Neural cell (in vitro differentiated cells): ENCODE measurements around the gene TRMT2A. TPM values are rescaled to one million over a fixed set of nuclear protein-coding genes. Genes with fewer than 3 reads are reported as not detected.

Experiments
- H2AFZ ChIP-seq: fragments of 200-600, 300-800 bp; sonication (generic), shearing (Covaris generic); 2 replicates; pipeline ENCODE4 v1.6.0; 2014; ENCODE audit warnings: low read depth, mild to moderate bottlenecking, antibody characterized with exemption, low read length, moderate library complexity
- H3F3A ChIP-seq: fragments of 200-600 bp; shearing (Covaris generic); 2 replicates; pipeline ENCODE4 v1.6.1; 2016; ENCODE audit warnings: mild to moderate bottlenecking, moderate library complexity, mixed read lengths, antibody characterized with exemption, low read length; ENCODE audit not compliant: insufficient read depth, poor library complexity, severe bottlenecking
- H3K27ac ChIP-seq: fragments of 200-600, 300-800 bp; sonication (generic), shearing (Covaris generic); 2 replicates; pipeline ENCODE4 v1.5.1; 2014; ENCODE audit warnings: mild to moderate bottlenecking, low read length, moderate library complexity
- H3K27me3 ChIP-seq: fragments of 300-800, 200-600 bp; sonication (generic), shearing (Covaris generic); 2 replicates; pipeline ENCODE4 v1.6.0; 2014; ENCODE audit warnings: mild to moderate bottlenecking, low read depth, low read length, moderate library complexity; ENCODE audit not compliant: insufficient read depth
- H3K36me3 ChIP-seq: fragments of 300-800, 200-600 bp; sonication (generic), shearing (Covaris generic); 2 replicates; pipeline ENCODE4 v1.5.1; 2014; ENCODE audit warnings: mild to moderate bottlenecking, antibody characterized with exemption, low read length, moderate library complexity; ENCODE audit not compliant: insufficient read depth
- H3K4me2 ChIP-seq: fragments of 300-800, 200-600 bp; sonication (generic), shearing (Covaris generic); 2 replicates; pipeline ENCODE4 v1.6.0; 2014; ENCODE audit warnings: mild to moderate bottlenecking, low read length
- H3K4me3 ChIP-seq: fragments of 300-800, 200-600 bp; sonication (generic), shearing (Covaris generic); 2 replicates; pipeline ENCODE4 v1.5.1; 2014; ENCODE audit warnings: mild to moderate bottlenecking, low read length, moderate library complexity
- H3K79me2 ChIP-seq: fragments of 200-600 bp; shearing (Covaris generic); replicated peaks from 2 replicates; pipeline ENCODE4 v1.6.0; 2014; ENCODE audit warnings: mild to moderate bottlenecking, low read length, moderate library complexity; ENCODE audit not compliant: insufficient read depth
- H3K9ac ChIP-seq: fragments of 300-800, 200-600 bp; sonication (generic), shearing (Covaris generic); 2 replicates; pipeline ENCODE4 v1.6.1; 2016; ENCODE audit warnings: mild to moderate bottlenecking, low read length, mixed read lengths
- H3K9me2 ChIP-seq: fragments of 200-600 bp; shearing (Covaris generic); 2 replicates; pipeline ENCODE4 v1.6.1; 2016; ENCODE audit warnings: mild to moderate bottlenecking, low read length, mixed read lengths; ENCODE audit not compliant: insufficient read depth
- H3K9me3 ChIP-seq: fragments of 200-600, 300-800 bp; sonication (generic), shearing (Covaris generic); 2 replicates; pipeline ENCODE4 v1.6.1; 2016; ENCODE audit warnings: mild to moderate bottlenecking, mixed run types, low read length, moderate library complexity, mixed read lengths
- H4K20me1 ChIP-seq: fragments of 200-600 bp; shearing (Covaris generic); 2 replicates; pipeline ENCODE4 v1.6.1; 2016; ENCODE audit warnings: mild to moderate bottlenecking, mixed run types; ENCODE audit not compliant: insufficient read depth
- CTCF ChIP-seq: fragments of 450-650 bp; IDR thresholded peaks from 2 replicates; pipeline ENCODE4 v1.5.1; 2014; ENCODE audit warnings: antibody characterized with exemption, mild to moderate bottlenecking, moderate library complexity; ENCODE audit not compliant: poor library complexity, severe bottlenecking
- EP300 ChIP-seq: fragments of 450-650 bp; conservative IDR thresholded peaks from 2 replicates; pipeline ENCODE4 v1.6.1; 2014; ENCODE audit warnings: antibody characterized with exemption, mild to moderate bottlenecking, moderate library complexity; ENCODE audit not compliant: poor library complexity, severe bottlenecking
- EZH2 ChIP-seq: fragments of 200-600, 300-800 bp; shearing (Covaris generic), sonication (generic); IDR thresholded peaks from 2 replicates; pipeline ENCODE4 v1.6.1; 2014; ENCODE audit warnings: antibody characterized with exemption, low read length, borderline replicate concordance, mild to moderate bottlenecking; ENCODE audit not compliant: insufficient read depth, poor library complexity, severe bottlenecking
- MXI1 ChIP-seq: fragments of 450-650 bp; conservative IDR thresholded peaks from 2 replicates; pipeline ENCODE4 v1.6.1; 2014; ENCODE audit warnings: antibody characterized with exemption, mild to moderate bottlenecking; ENCODE audit not compliant: poor library complexity, severe bottlenecking
- POLR2AphosphoS5 ChIP-seq: IDR thresholded peaks from 2 replicates; pipeline ENCODE4 v1.6.1; 2012
- RAD21 ChIP-seq: fragments of 450-650 bp; conservative IDR thresholded peaks from 2 replicates; pipeline ENCODE4 v1.6.1; 2014; ENCODE audit warnings: antibody characterized with exemption, mild to moderate bottlenecking, moderate library complexity
- REST ChIP-seq: IDR thresholded peaks from 2 replicates; pipeline ENCODE4 v1.6.1; 2012; ENCODE audit warnings: borderline replicate concordance
- SMC3 ChIP-seq: fragments of 450-650 bp; conservative IDR thresholded peaks from 2 replicates; pipeline ENCODE4 v1.6.1; 2014; ENCODE audit warnings: antibody characterized with exemption, mild to moderate bottlenecking, moderate library complexity; ENCODE audit not compliant: poor library complexity
- TAF1 ChIP-seq: IDR thresholded peaks from 2 replicates; pipeline ENCODE4 v1.6.1; 2012; ENCODE audit warnings: low read depth
- polyA plus RNA-seq: library from polyadenylated mRNA; depleted of rRNA; stranded (reverse); fragments of >200 nt; gene quantifications from 2 replicates; pipeline ENCODE4 v1.2.3, GENCODE V29; 2014

Gene TRMT2A
- polyA plus RNA-seq, 1 donor from 2014 or later, result 96.7 TPM

- no peak overlapping the region for H3K27ac ChIP-seq
- no peaks in the 10 kb centered on the region for H3K9me2 ChIP-seq
- no peak overlapping the region for H3K9ac ChIP-seq
- H3K9me3 ChIP-seq, result no peaks in the 10 kb centered on the region
- TF ChIP-seq SMC3 (no peak), TAF1 (no peak), REST (no peak), EP300 (no peak), MXI1 (no peak), POLR2AphosphoS5 (no peak), RAD21 (no peak), CTCF (no peak), EZH2 (no peak)
- H4K20me1 ChIP-seq, result no peaks in the 10 kb centered on the region
- no peaks in the 10 kb centered on the region for H3K36me3 ChIP-seq
- no peaks in the 10 kb centered on the region for H3K79me2 ChIP-seq
- no peaks in the 10 kb centered on the region for H3F3A ChIP-seq
- H3K4me2 ChIP-seq, result no peak overlapping the region
- H2AFZ ChIP-seq, result no peak overlapping the region
- H3K4me3 ChIP-seq, result no peak overlapping the region
- H3K27me3 ChIP-seq, result no peaks in the 10 kb centered on the region
Measured at GRCh38 chr22:20154602-20155187, 37.7 kb upstream of the TRMT2A start.

- Histone ChIP-seq H3K27me3 (no peaks in the 10 kb centered on the region), H3K27ac (no peak overlapping the region), H3K36me3 (no peaks in the 10 kb centered on the region), H3F3A (no peaks in the 10 kb centered on the region), H3K4me3 (no peak overlapping the region), H3K9ac (no peak overlapping the region), H3K9me2 (no peaks in the 10 kb centered on the region), H3K79me2 (no peaks in the 10 kb centered on the region), H2AFZ (no peak overlapping the region), H3K9me3 (no peaks in the 10 kb centered on the region), H3K4me2 (no peak overlapping the region), H4K20me1 (no peaks in the 10 kb centered on the region)
- TF ChIP-seq EP300 (no peak), EZH2 (no peak), MXI1 (no peak), REST (no peak), RAD21 (no peak), CTCF (no peak), POLR2AphosphoS5 (no peak), SMC3 (no peak), TAF1 (no peak)
Measured at GRCh38 chr22:20153945-20154344, 36.9 kb upstream of the TRMT2A start.
